Hepatocyte (in vitro differentiated cells): ENCODE measurements around the gene FOXF2.

Experiments used
- CTCF ChIP-seq: fragments of 200-600 bp; sonication (generic); IDR thresholded peaks from 2 replicates; pipeline ENCODE4 v1.5.1; 2016; ENCODE audit warnings: antibody characterized with exemption, mild to moderate bottlenecking; ENCODE audit not compliant: poor library complexity
- EZH2 ChIP-seq: fragments of 200-600 bp; sonication (generic); IDR thresholded peaks from 2 replicates; pipeline ENCODE4 v1.6.1; 2016; ENCODE audit warnings: antibody characterized with exemption, mild to moderate bottlenecking, borderline replicate concordance
- EZH2phosphoT487 ChIP-seq: fragments of 200-600 bp; sonication (generic); IDR thresholded peaks from one replicate; pipeline ENCODE4 v1.6.1; 2018; ENCODE audit warnings: antibody characterized with exemption, mild to moderate bottlenecking, low read depth, moderate library complexity; ENCODE audit not compliant: unreplicated experiment, severe bottlenecking

GRCh38 chr6:1364791-1365190, 24.6 kb upstream of the FOXF2 start:
- TF ChIP-seq CTCF (no peak), EZH2phosphoT487 (no peak), EZH2 (no peak)
